Measurements from ENCODE around the gene MED14.
A peak's percentile ranks its signal among the peaks of the same experiment; 100 is the strongest.
"Not testable (repeated sequence)": the region's sequence is repeated elsewhere in the genome, so short reads cannot be mapped to it uniquely, and the experiment has no call there.

MED14 gene

GRCh38 chrX:40735325-40736169 is at the start of gene MED14:
Gene MED14 (minus strand): TSS chrX:40735542. CDS start chrX:40735412, 130 bp downstream.
- peak; percentile 78 to 88 (median 83) for DNase-seq (ENCODE audit: low read depth in 3 of 3)

GRCh38 chrX:40784516-40785151 is 49.3 kb upstream of the MED14 start:
- no peak for DNase-seq (ENCODE audit: low read depth in 3 of 3)

- DNase-seq (ENCODE audit: low read depth in 3 of 3), result not testable (repeated sequence)
Measured at GRCh38 chrX:40782644-40783259, 47.4 kb upstream of the MED14 start.

- no peak for DNase-seq (ENCODE audit: low read depth in 3 of 3)
Measured at GRCh38 chrX:40780951-40781350, 45.6 kb upstream of the MED14 start.

GRCh38 chrX:40780082-40780481 is 44.7 kb upstream of the MED14 start:
- no peak for DNase-seq (ENCODE audit: low read depth in 3 of 3)

GRCh38 chrX:40778861-40779575 is 43.7 kb upstream of the MED14 start:
- no peak for DNase-seq (ENCODE audit: low read depth in 3 of 3)

- no peak for DNase-seq (ENCODE audit: low read depth in 3 of 3)
Measured at GRCh38 chrX:40773809-40774208, 38.5 kb upstream of the MED14 start.

- DNase-seq (ENCODE audit: low read depth in 3 of 3), result no peak
Measured at GRCh38 chrX:40773188-40773587, 37.8 kb upstream of the MED14 start.

GRCh38 chrX:40772290-40772689 is 36.9 kb upstream of the MED14 start:
- no peak for DNase-seq (ENCODE audit: low read depth in 3 of 3)

- DNase-seq (ENCODE audit: low read depth in 3 of 3), result no peak
Measured at GRCh38 chrX:40761762-40762161, 26.4 kb upstream of the MED14 start.

GRCh38 chrX:40759374-40759773 is 24.0 kb upstream of the MED14 start:
- no peak for DNase-seq (ENCODE audit: low read depth in 3 of 3)

- DNase-seq (ENCODE audit: low read depth in 3 of 3), result no peak
Measured at GRCh38 chrX:40757058-40757457, 21.7 kb upstream of the MED14 start.

- no peak for DNase-seq (ENCODE audit: low read depth in 3 of 3)
Measured at GRCh38 chrX:40755291-40756249, 20.2 kb upstream of the MED14 start.

GRCh38 chrX:40749681-40750494 is 14.5 kb upstream of the MED14 start:
- DNase-seq (ENCODE audit: low read depth in 3 of 3), result no peak

GRCh38 chrX:40748977-40749376 is 13.6 kb upstream of the MED14 start:
- no peak for DNase-seq (ENCODE audit: low read depth in 3 of 3)

- DNase-seq (ENCODE audit: low read depth in 3 of 3), result no peak
Measured at GRCh38 chrX:40746521-40746920, 11.2 kb upstream of the MED14 start.

- no peak for DNase-seq (ENCODE audit: low read depth in 3 of 3)
Measured at GRCh38 chrX:40736170-40736505, 796 bp upstream of the MED14 start.

GRCh38 chrX:40734971-40735324 is 394 bp downstream of the MED14 start:
- DNase-seq (ENCODE audit: low read depth in 3 of 3), result peak in 2 of 3 experiments; percentile 2 to 14

- no peak for DNase-seq (ENCODE audit: low read depth in 3 of 3)
Measured at GRCh38 chrX:40733706-40734105, 1.6 kb downstream of the MED14 start.

GRCh38 chrX:40732499-40732898 is 2.8 kb downstream of the MED14 start:
- not testable (repeated sequence) for DNase-seq (ENCODE audit: low read depth in 3 of 3)
